Panc1 (cell line): ENCODE results near the gene AURKB.

Source experiments
- SIN3A ChIP-seq: IDR thresholded peaks from 2 replicates; pipeline ENCODE4 v1.6.1; 2012; ENCODE audit warnings: low read depth, mild to moderate bottlenecking, low read length, moderate library complexity, borderline replicate concordance; ENCODE audit not compliant: insufficient read depth
- TCF7L2 ChIP-seq: IDR thresholded peaks from 2 replicates; pipeline ENCODE4 v1.6.1; 2011; ENCODE audit warnings: mild to moderate bottlenecking, low read depth, low read length, inconsistent platforms
- TF ChIP-seq, protein P1 (sequence below): fragments of 450-650 bp; IDR thresholded peaks from 2 replicates; pipeline ENCODE4 v1.5.1; 2017; ENCODE audit warnings: mild to moderate bottlenecking

DNA sequence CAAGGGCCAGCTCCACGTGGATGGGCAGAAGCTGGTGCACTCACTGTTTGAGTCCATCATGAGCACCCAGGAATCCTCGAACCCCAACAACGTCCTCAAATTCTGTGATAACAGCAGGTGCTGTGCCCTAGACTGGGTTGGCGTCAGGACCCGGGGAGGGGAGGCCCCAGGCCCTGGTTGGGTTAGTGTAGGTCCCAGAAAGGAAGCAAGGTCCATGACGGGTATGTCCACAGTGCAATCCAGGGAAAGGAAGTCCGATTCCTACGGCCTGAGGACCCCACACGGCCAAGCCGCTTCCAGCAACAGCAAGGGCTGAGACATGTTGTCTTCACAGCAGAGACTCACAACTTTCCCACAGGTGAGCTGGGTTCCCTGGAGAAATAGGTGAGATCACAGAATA lies 45.9 kb upstream of the AURKB start:
- TF ChIP-seq TCF7L2, result no peak
- no peak for TF ChIP-seq SIN3A
- TF ChIP-seq, protein P1, sequence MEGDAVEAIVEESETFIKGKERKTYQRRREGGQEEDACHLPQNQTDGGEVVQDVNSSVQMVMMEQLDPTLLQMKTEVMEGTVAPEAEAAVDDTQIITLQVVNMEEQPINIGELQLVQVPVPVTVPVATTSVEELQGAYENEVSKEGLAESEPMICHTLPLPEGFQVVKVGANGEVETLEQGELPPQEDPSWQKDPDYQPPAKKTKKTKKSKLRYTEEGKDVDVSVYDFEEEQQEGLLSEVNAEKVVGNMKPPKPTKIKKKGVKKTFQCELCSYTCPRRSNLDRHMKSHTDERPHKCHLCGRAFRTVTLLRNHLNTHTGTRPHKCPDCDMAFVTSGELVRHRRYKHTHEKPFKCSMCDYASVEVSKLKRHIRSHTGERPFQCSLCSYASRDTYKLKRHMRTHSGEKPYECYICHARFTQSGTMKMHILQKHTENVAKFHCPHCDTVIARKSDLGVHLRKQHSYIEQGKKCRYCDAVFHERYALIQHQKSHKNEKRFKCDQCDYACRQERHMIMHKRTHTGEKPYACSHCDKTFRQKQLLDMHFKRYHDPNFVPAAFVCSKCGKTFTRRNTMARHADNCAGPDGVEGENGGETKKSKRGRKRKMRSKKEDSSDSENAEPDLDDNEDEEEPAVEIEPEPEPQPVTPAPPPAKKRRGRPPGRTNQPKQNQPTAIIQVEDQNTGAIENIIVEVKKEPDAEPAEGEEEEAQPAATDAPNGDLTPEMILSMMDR, result no peak
